GM12878 (cell line): ENCODE data around the gene RNU6-1. TPM values are rescaled to one million over a fixed set of nuclear protein-coding genes. Genes with fewer than 3 reads are reported as not detected.

ENCODE experiments used
- ATAC-seq: fragments of 200-7000 bp; cut with Tn5 transposase; 3 replicates; pipeline ENCODE4 v1.9.1; 2020; ENCODE audit warnings: mild to moderate bottlenecking, moderate library complexity
- BruUV-seq: library from RNA; stranded (reverse); fragments of 400-500 nt; replicated peaks from 2 replicates; lab custom pipeline; 2021; lab: Mats Ljungman, UMichigan
- CTCF ChIA-PET: fragments of 300-600 bp; sonication (Branson Sonifier 250); formaldehyde crosslinking; extraction: SDS; loops from one replicate; lab custom pipeline; 2021; ENCODE audit warnings: inconsistent platforms; lab: Yijun Ruan, JAX
- POLR2A ChIA-PET: fragments of 350-600 bp; formaldehyde crosslinking; extraction: SDS; loops from one replicate; lab custom pipeline; 2021; ENCODE audit warnings: inconsistent platforms; lab: Charles Lee
- RAD21 ChIA-PET: fragments of 300-600 bp; sonication (Branson Sonifier 250); formaldehyde crosslinking; loops from one replicate; lab custom pipeline; 2023; ENCODE audit warnings: antibody characterized with exemption; ENCODE audit not compliant: unreplicated experiment; lab: Charles Lee
- SMC1A ChIA-PET: fragments of 300-600 bp; sonication (Branson Sonifier 250); formaldehyde crosslinking; loops from one replicate; lab custom pipeline; 2023; ENCODE audit not compliant: unreplicated experiment, uncharacterized antibody; lab: Charles Lee
- DNase-seq: peaks from one replicate; pipeline ENCODE4 v3.0.0-alpha.2; 2011; ENCODE audit warnings: low read depth, low spot score
- FAIRE-seq: peaks from 3 replicates; lab custom pipeline; 2011; peaks lifted over from hg19 to GRCh38; lab: Jason Lieb, UNC
- H2AFZ ChIP-seq: 2 replicates; pipeline ENCODE4 v1.6.0; 2011; ENCODE audit warnings: low read depth, low read length, control low read depth; ENCODE audit not compliant: control insufficient read depth
- H3K27ac ChIP-seq: 2 replicates; pipeline ENCODE4 v1.5.1; 2011; ENCODE audit warnings: control low read depth; ENCODE audit not compliant: control insufficient read depth, insufficient read depth
- H3K27me3 ChIP-seq, 2 experiments: replicated peaks in 1 of 2; 2 replicates each; pipeline versions ENCODE4 v1.6.0 to v1.6.1; 2011; ENCODE audit warnings: low read length in 1 of 2; ENCODE audit not compliant: control insufficient read depth in 2 of 2, insufficient read depth in 2 of 2
- H3K36me3 ChIP-seq, 2 experiments: 2 replicates each; pipeline ENCODE4 v1.5.1; 2011; ENCODE audit warnings: low read length in 1 of 2; ENCODE audit not compliant: control insufficient read depth in 2 of 2, insufficient read depth in 2 of 2
- H3K4me1 ChIP-seq: 2 replicates; pipeline ENCODE4 v1.6.1; 2011; ENCODE audit warnings: mild to moderate bottlenecking, low read length, moderate library complexity, mixed read lengths; ENCODE audit not compliant: control insufficient read depth, insufficient read depth
- H3K4me2 ChIP-seq: 2 replicates; pipeline ENCODE4 v1.6.0; 2011; ENCODE audit warnings: control low read depth; ENCODE audit not compliant: control insufficient read depth, insufficient read depth
- H3K4me3 ChIP-seq: fragments of 200-600 bp; sonication (generic); 2 replicates; pipeline ENCODE4 v1.5.1; 2016
- H3K79me2 ChIP-seq: 2 replicates; pipeline ENCODE4 v1.6.0; 2011; ENCODE audit warnings: low read length; ENCODE audit not compliant: control insufficient read depth, insufficient read depth
- H3K9ac ChIP-seq: 2 replicates; pipeline ENCODE4 v1.8.0; 2011; ENCODE audit warnings: low read length, control low read depth, mixed read lengths; ENCODE audit not compliant: control insufficient read depth, insufficient read depth
- H3K9me3 ChIP-seq: replicated peaks from 3 replicates; pipeline ENCODE4 v1.5.1; 2011; ENCODE audit warnings: mild to moderate bottlenecking, low read length; ENCODE audit not compliant: control insufficient read depth, insufficient read depth
- H4K20me1 ChIP-seq: 2 replicates; pipeline ENCODE4 v1.6.0; 2011; ENCODE audit not compliant: control insufficient read depth, insufficient read depth
- FOXM1 ChIP-seq: IDR thresholded peaks from 2 replicates; pipeline ENCODE4 v1.6.1; 2012; ENCODE audit warnings: low read depth, mild to moderate bottlenecking, inconsistent platforms, low read length, moderate library complexity
- IRF5 ChIP-seq: fragments of 450-650 bp; IDR thresholded peaks from 2 replicates; pipeline ENCODE4 v1.6.1; 2017; ENCODE audit warnings: borderline replicate concordance
- KLF5 ChIP-seq: fragments of 450-650 bp; IDR thresholded peaks from 2 replicates; pipeline ENCODE4 v1.6.1; 2014; ENCODE audit warnings: mild to moderate bottlenecking; ENCODE audit not compliant: partially characterized antibody
- NFIC ChIP-seq: IDR thresholded peaks from 2 replicates; pipeline ENCODE4 v1.6.1; 2012; ENCODE audit warnings: low read depth, mild to moderate bottlenecking, inconsistent platforms, low read length, moderate library complexity
- RB1 ChIP-seq: fragments of 450-650 bp; formaldehyde crosslinking; IDR thresholded peaks from 2 replicates; pipeline ENCODE4 v1.6.1; 2017; ENCODE audit warnings: mild to moderate bottlenecking, borderline replicate concordance
- WRNIP1 ChIP-seq: IDR thresholded peaks from 2 replicates; pipeline ENCODE4 v1.6.1; 2011; ENCODE audit warnings: low read depth, low read length, improper control_type of control experiment, borderline replicate concordance
- YBX1 ChIP-seq: fragments of 450-650 bp; IDR thresholded peaks from 2 replicates; pipeline ENCODE4 v1.6.1; 2016; ENCODE audit warnings: antibody characterized with exemption
- ZBED1 ChIP-seq: IDR thresholded peaks from 2 replicates; pipeline ENCODE4 v1.6.1; 2016; ENCODE audit warnings: borderline replicate concordance
- ZBTB11 ChIP-seq: fragments of 450-650 bp; formaldehyde crosslinking; IDR thresholded peaks from 2 replicates; pipeline ENCODE4 v1.5.0; 2022; ENCODE audit warnings: mild to moderate bottlenecking, missing genetic modification characterization
- WGBS: methylation state at CpG from one replicate; pipeline ENCODE4 v1.1.6; 2016; ENCODE audit warnings: low lambda C conversion rate; ENCODE audit not compliant: insufficient replicate concordance, insufficient coverage; ENCODE audit errors: missing lambda C conversion rate; 5-methylcytosine and 5-hydroxymethylcytosine counted together
- in situ Hi-C: fragments of 300-500 bp; cut with MboI; formaldehyde crosslinking; loops from 9 replicates; pipeline ENCODE4 v1.14.3; 2018; ENCODE audit warnings: mixed read lengths
- intact Hi-C: fragments of 100-400 bp; cut with micrococcal nuclease; formaldehyde crosslinking; loops from one replicate; pipeline ENCODE4 v1.14.2; 2022; ENCODE audit not compliant: unreplicated experiment
- polyA plus RNA-seq, 11 experiments: library from polyadenylated mRNA; depleted of rRNA in 4 of 11; unstranded in 6 of 11; stranded (reverse) in 5 of 11; fragments of >200 nt; fragmentation: Nextera tagmentation in 4 of 11; fragmentation: Illumina TruSeq in 1 of 11; extraction: Ambion mirVana in 4 of 11; extraction: Trizol in 1 of 11; gene quantifications; 1 replicate in 1 of 11; 2 replicates in 10 of 11; pipeline versions ENCODE4 v1.2.1 to v1.2.3, GENCODE V29; 2011 to 2016; ENCODE audit warnings: inconsistent platforms in 2 of 11, missing spikeins in 2 of 11, low read depth in 1 of 11
- total RNA-seq, 4 experiments: library from RNA; depleted of rRNA in 3 of 4; stranded (reverse); fragments of >200 nt in 3 of 4; fragmentation: Illumina TruSeq in 1 of 4; extraction: Trizol in 1 of 4; gene quantifications; 2 replicates each; pipeline versions ENCODE4 v1.2.1 to v1.2.3, GENCODE V29; 2013 to 2021

The RNU6-1 gene
- total and polyA plus RNA-seq, 10 of the 15 experiments (the other 5 are each of a cell fraction or from before 2014, with no cell fraction given), result not detected

DNA sequence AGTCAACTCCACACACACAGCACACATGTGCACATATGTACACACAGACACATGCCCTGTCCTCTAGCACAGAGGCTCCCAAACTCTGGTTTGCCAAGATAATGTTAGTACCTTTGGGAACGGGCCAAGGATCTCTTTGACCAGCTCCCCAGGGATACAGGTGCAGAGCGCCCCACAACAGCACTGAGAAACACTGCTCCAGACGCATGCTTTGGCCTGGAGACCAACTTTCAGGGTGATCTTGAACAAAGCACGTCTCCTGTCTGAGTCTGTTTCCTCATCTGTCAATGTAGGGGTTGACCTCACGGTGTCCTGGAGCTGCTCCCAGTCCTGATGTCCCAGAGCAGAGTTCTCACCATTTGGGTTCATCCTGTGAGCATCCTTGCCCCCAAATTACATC, 30.4 kb downstream of the RNU6-1 start:
- Histone ChIP-seq H3K36me3 (no peaks in the 10 kb centered on the region; a peak in 2 of 4 replicates), H3K9ac (no peak overlapping the region), H3K4me2 (no peak overlapping the region), H3K9me3 (no peaks in the 10 kb centered on the region), H3K79me2 (no peaks in the 10 kb centered on the region), H3K4me3 (no peak overlapping the region), H3K4me1 (peaks cover 5% of the 10 kb centered on the region), H3K27ac (no peak overlapping the region), H4K20me1 (no peaks in the 10 kb centered on the region; the same call in 1 of the 2 replicates), H3K27me3 (no peaks in the 10 kb centered on the region), H2AFZ (no peak overlapping the region)
- in situ Hi-C loops, result no loop called here
- CTCF ChIA-PET, result interaction anchor here (1.0 kb wide), 1 partner anchor 308 kb away, joined by 3 read pairs; no protein-coding TSS in a partner anchor
- ATAC-seq (no peak), DNase-seq (no peak), FAIRE-seq (no peak)
- SMC1A ChIA-PET, result interaction anchor here (1.2 kb wide), 1 partner anchor 12 kb away, joined by 3 read pairs; no protein-coding TSS in a partner anchor
- POLR2A ChIA-PET, result no interaction called here
- intact Hi-C loops, result no loop called here
- RAD21 ChIA-PET, result no interaction called here
- TF ChIP-seq IRF5 (no peak), RB1 (no peak), YBX1 (no peak), KLF5 (no peak), NFIC (no peak), FOXM1 (no peak), ZBTB11 (no peak), WRNIP1 (no peak), ZBED1 (no peak)
- BruUV-seq, result no TSS peak
- WGBS, result 83% methylated on average over 5 of the region's 5 CpGs
